HT1080 (cell line): ENCODE data around the gene EIF4G1. TPM values are rescaled to one million over a fixed set of nuclear protein-coding genes. Genes with fewer than 3 reads are reported as not detected.

ENCODE experiments used
- DNase-seq: peaks from one replicate; pipeline ENCODE4 v3.0.0-alpha.2; 2015; ENCODE audit warnings: low read depth
- total RNA-seq: library from RNA; depleted of rRNA; stranded (reverse); fragments of >200 nt; shearing (Covaris generic); gene quantifications from 2 replicates; pipeline ENCODE4 v1.2.3, GENCODE V29; 2014

EIF4G1 gene
- total RNA-seq, 1 experiment from 2014 or later, result 760 TPM

GRCh38 chr3:184306341-184306972, 7.9 kb upstream of the EIF4G1 start:
- DNase-seq, result no peak

DNA sequence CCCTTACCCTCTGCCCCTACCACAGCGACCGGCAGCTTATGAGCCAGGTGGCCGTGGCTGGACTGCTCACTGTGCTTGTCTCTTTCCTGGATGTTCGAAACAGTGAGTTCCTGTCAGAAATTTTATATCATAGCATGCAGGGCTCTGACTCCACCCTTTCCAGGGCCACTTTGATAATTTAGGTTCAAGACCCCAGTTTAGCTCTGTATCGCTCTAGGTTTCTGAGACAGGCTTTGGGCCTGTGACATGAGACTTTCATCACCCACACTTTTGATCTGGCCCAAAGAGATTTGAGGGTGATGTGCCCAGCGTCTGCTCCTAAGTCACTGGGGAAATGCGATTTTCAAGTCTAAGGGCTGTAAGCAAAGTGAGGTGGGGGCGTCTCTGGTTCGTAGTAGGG, 6.5 kb upstream of the EIF4G1 start:
- DNase-seq, result no peak

DNA sequence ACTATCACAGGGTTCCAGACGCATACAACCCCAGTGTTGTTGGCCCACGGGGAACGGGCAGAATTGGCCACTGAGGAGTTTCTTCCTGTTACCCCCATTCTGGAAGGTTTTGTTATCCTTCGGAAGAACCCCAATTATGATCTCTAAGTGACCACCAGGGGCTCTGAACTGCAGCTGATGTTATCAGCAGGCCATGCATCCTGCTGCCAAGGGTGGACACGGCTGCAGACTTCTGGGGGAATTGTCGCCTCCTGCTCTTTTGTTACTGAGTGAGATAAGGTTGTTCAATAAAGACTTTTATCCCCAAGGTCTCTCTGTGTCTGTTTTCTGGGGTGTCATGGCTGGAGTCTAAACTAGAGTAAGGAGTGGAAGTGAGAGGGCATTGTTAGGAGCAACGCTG, 5.7 kb upstream of the EIF4G1 start:
- no peak for DNase-seq

GRCh38 chr3:184311633-184312032, 2.8 kb upstream of the EIF4G1 start:
- DNase-seq, result no peak

DNA sequence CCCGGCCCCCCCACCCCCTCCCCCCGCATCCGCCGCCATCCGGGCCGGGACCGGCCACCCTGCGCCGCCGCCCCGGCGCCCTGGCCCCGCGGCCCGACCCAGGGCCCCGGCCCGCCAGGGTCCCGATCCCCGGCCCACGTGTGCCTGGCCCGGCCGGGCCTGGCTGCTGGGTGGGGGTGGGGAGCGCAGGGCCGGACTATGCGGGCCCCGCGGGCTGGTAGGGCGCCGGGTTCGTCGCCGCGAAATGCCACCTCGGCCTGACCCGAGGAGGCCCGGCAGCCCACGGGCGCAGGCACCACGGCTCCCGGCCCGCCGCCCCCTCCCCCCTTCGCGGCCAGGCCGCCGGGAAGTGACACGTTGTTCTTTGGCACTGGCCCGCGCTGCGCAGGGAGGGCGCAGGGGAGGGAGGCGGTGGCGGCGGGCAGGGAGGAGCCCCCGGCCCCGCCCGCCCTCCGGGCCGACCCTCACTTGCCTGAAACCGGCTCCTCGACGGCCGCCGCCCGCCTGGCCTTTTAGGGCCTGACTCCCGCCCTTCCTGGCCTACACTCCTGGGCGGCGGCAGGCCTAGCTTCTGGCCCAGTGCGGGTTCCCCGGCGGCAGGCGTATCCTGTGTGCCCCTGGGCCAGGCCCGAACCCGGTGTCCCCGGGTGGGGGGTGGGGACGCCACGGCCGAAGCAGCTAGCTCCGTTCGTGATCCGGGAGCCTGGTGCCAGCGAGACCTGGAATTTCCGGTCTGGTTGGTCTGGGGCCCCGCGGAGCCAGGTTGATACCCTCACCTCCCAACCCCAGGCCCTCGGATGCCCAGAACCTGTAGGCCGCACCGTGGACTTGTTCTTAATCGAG, 515 bp downstream of the EIF4G1 start:
- DNase-seq, result peak; percentile 75

- DNase-seq, result no peak
Measured at GRCh38 chr3:184315543-184315867, 1.1 kb downstream of the EIF4G1 start.

DNA sequence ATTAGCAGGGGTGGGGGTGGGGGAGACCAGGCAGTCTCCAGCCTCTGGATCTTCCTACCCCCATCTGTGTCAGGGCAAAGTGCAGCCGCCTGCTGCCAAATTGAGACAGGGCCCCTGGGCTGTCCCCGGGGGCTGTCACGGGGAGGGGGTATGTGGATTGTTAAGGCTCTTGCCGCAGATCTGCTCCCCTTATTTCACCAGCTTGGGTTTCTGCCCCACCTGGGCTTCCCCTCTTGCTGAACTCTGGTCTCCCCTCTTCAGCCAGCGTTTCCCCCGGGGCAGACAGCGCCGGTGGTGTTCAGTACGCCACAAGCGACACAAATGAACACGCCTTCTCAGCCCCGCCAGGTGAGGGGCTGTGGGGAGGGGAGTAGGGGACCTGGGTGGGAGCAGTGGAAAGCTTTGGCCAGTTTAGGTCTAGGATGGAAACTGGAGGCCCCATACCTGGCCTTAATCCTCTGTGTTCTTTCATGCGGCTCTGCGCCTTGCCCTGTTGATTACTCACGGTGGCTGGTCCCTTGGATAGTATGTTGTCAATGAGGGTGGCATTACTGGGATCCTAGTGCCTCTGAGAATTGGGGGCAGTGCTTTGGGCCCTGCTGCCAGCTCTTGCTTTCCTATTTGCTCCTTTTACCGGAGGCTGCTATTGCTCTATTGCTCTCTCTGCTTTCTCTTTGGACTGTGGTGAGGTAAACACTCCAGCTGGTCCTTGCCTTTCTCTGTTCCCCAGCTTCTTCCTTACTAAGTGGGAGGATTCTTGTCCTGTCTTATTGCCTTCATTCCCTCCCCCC, 1.7 kb downstream of the EIF4G1 start:
- no peak for DNase-seq

DNA sequence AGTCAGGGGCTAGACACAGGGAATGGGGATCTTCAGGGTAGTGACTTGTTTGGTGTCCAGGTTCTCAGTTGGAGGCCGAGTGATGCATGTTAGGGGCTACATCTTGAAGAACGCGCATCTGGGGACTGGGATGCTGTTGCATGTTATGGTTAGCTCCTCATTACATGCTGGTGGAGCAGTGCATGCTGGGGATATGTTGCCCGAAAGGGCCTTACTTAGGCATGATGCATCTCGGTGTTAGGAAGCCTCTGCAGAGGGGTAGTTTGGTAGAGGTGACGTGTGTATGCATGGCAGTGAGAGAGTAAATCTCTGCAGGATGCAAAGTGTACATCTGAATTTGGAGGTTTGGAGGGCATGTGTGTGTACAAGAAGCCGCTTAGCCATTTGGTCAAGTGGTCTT, 2.4 kb downstream of the EIF4G1 start:
- no peak for DNase-seq

DNA sequence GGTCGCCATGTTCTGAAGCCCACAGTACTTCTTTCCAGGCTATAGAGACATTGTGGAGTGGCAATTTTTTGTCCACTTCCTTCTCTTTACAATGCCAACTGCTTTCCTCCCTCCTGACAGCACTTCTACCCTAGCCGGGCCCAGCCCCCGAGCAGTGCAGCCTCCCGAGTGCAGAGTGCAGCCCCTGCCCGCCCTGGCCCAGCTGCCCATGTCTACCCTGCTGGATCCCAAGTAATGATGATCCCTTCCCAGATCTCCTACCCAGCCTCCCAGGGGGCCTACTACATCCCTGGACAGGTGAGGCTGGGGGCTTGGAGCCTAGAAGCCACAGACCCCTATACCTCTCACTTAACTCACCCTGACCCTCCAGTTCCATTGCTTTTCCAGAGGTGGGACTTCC, 2.8 kb downstream of the EIF4G1 start:
- no peak for DNase-seq

- DNase-seq, result peak; percentile 97
Measured at GRCh38 chr3:184320104-184320445, 5.7 kb downstream of the EIF4G1 start.

DNA sequence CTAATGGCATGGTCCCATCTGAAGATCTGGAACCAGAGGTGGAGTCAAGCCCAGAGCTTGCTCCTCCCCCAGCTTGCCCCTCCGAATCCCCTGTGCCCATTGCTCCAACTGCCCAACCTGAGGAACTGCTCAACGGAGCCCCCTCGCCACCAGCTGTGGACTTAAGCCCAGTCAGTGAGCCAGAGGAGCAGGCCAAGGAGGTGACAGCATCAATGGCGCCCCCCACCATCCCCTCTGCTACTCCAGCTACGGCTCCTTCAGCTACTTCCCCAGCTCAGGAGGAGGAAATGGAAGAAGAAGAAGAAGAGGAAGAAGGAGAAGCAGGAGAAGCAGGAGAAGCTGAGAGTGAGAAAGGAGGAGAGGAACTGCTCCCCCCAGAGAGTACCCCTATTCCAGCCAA, 7.3 kb downstream of the EIF4G1 start:
- no peak for DNase-seq

- DNase-seq, result no peak
Measured at GRCh38 chr3:184322731-184323487, 8.5 kb downstream of the EIF4G1 start.

DNA sequence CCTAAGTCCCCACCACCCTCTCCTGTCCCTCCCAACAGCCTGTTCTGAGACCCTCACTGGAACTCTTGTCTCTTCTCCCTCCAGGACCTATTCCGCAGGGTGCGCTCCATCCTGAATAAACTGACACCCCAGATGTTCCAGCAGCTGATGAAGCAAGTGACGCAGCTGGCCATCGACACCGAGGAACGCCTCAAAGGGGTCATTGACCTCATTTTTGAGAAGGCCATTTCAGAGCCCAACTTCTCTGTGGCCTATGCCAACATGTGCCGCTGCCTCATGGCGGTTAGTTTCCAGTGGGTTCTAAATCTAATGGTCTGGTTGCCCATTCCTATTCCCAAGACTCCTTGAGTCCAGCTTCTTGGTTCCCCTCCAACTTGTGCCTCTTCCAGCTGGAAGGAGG, 9.3 kb downstream of the EIF4G1 start:
- DNase-seq, result no peak

- no peak for DNase-seq
Measured at GRCh38 chr3:184325269-184325668, 10.9 kb downstream of the EIF4G1 start.

DNA sequence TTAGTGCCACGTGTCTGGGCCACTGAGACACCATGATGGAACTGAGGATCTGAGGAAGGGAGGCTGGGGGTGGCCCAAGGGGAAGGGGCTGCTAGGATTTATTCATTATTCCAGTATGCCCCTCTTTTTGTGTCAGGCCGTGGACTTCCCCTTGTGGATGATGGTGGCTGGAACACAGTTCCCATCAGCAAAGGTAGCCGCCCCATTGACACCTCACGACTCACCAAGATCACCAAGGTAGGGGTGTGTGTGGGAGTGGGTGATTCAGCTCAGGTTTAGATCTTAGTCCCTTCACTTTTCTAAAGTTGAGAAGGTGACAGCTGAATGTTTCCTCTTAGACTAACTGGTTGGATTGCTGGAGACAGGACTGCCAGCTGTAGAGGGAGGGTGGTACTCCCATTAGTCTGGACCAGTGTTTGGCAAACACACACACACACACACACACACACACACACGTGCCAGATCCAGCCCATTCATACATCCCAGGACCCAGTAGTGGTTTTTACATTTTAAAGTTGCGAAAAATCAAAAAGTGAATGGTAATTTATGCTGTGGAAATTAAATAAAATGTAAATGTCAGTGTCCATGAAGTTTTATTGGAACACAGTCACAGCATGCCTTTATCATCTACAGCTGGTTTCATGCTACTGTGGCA, 11.4 kb downstream of the EIF4G1 start:
- no peak for DNase-seq

DNA sequence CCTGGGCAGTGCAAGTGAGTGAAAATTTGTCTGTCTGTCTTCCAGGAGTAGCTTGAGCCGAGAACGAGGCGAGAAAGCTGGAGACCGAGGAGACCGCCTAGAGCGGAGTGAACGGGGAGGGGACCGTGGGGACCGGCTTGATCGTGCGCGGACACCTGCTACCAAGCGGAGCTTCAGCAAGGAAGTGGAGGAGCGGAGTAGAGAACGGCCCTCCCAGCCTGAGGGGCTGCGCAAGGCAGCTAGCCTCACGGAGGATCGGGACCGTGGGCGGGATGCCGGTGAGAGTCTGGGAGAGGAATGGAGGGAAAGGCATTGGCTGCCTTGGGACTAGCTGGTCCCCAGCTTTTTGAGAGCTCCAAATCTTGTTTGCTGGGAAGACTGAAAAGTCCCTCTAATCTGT, 12.8 kb downstream of the EIF4G1 start:
- no peak for DNase-seq

DNA sequence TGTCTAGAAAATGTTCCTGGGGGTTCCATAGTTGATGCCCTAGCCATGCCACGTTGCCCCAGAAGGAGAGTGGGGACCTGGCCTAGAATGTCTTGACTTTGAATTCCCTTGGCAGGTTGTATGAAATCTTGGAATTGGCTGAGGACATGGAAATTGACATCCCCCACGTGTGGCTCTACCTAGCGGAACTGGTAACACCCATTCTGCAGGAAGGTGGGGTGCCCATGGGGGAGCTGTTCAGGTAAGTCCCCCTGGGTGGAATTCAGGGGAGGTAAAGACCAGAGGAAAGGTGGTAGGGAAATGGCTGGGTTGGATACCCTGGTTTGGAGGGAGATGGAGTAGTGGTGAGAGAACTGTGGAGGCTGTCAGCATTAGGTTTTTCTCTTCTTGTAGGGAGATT, 14.1 kb downstream of the EIF4G1 start:
- no peak for DNase-seq

DNA sequence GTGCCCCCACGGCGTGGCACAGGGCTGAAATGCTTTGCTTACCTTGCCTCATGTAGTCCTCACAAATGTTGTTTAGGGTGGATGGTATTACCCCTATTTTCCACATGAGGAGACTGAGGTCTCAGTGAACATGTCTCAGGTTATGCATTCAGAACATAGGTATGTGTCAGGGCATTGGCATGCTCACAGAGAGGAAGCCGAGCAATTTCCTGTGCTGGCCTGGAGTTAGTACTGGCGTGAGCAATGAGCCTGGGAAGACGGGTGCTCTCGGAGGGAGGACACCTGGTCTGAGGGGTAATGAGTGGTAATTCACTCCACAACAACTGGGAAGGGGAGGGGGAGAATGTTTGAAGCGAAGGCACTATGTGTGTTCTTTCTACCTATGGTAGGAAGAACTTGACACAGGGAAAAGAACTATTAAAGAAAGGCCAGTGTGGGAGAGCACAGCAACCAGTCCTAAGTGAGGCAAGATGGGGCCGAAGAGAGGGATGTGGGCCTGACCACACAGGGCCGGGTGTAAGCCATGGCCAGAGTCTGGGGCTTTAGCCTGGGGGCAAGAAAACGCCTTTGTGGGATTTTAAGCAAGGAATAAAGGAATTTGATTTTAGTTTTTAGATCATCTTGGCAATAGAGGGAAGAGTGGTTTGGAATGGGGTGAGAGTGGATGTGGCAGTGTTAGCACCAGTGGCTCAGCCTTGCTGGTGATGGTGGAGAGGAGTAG, 18.1 kb downstream of the EIF4G1 start:
- DNase-seq, result peak; percentile 98

- no peak for DNase-seq
Measured at GRCh38 chr3:184333190-184333589, 18.8 kb downstream of the EIF4G1 start.

GRCh38 chr3:184333700-184334099, 19.3 kb downstream of the EIF4G1 start:
- DNase-seq, result no peak
